IPS-18a (cell line): ENCODE data around the gene RETREG3.

Experiments
- H3K27ac ChIP-seq: one replicate; pipeline ENCODE4 v1.5.1; 2013; ENCODE audit warnings: low read length
- H3K27me3 ChIP-seq: one replicate; pipeline ENCODE4 v1.6.1; 2013; ENCODE audit warnings: mild to moderate bottlenecking, low read length; ENCODE audit not compliant: control insufficient read depth, insufficient read depth
- H3K36me3 ChIP-seq: one replicate; pipeline ENCODE4 v1.6.1; 2013; ENCODE audit warnings: low read depth, low read length; ENCODE audit not compliant: control insufficient read depth
- H3K4me1 ChIP-seq: one replicate; pipeline ENCODE4 v1.6.1; 2013; ENCODE audit warnings: low read depth, low read length; ENCODE audit not compliant: control insufficient read depth
- H3K4me3 ChIP-seq: one replicate; pipeline ENCODE4 v1.5.1; 2013; ENCODE audit warnings: low read length
- H3K9ac ChIP-seq: one replicate; pipeline ENCODE4 v1.6.1; 2013; ENCODE audit warnings: mild to moderate bottlenecking, low read length, moderate library complexity
- H3K9me3 ChIP-seq: one replicate; pipeline ENCODE4 v1.6.1; 2013; ENCODE audit warnings: low read depth, low read length; ENCODE audit not compliant: control insufficient read depth

The RETREG3 gene

DNA sequence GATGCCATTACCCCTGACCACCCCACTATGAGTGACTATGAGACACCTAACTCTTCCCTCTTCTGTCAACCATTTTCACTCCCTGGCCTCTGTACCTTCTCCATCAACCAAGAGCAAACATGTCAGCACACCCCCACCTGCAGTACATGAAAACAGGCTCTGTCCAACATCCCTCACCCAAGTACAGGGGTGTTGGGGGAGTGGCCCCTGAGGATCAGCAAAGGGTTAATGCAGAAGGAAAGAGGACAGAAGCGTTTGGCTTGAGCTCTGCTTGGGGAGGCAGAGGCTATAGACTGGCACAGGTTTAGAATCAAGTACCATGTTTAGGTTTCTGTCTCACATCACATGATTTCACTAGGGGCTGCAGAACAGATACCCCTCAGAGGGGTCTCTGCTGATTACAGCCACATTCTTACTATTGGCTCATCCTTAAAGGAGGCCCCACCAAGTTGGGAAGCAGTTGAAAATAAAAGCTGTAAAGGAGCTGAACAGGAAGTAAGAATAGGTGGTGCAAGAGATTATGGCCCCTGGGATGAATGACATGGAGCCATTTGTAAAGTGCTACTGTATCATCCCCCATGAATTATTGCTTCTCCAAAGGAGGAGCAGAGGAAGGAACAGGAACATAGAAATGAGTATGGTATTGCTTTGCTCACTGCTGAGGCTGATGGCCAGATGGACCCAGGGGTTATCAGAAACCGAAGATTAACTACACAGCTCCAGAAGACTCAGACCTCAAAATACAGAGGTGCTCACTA is 29.2 kb downstream of the RETREG3 start:
- no peak overlapping the region for H3K4me3 ChIP-seq
- no peak overlapping the region for H3K9ac ChIP-seq
- no peaks in the 10 kb centered on the region for H3K9me3 ChIP-seq
- H3K27ac ChIP-seq: no peak overlapping the region
- no peaks in the 10 kb centered on the region for H3K4me1 ChIP-seq
- H3K36me3 ChIP-seq: peaks cover 31% of the 10 kb centered on the region
- no peaks in the 10 kb centered on the region for H3K27me3 ChIP-seq

DNA sequence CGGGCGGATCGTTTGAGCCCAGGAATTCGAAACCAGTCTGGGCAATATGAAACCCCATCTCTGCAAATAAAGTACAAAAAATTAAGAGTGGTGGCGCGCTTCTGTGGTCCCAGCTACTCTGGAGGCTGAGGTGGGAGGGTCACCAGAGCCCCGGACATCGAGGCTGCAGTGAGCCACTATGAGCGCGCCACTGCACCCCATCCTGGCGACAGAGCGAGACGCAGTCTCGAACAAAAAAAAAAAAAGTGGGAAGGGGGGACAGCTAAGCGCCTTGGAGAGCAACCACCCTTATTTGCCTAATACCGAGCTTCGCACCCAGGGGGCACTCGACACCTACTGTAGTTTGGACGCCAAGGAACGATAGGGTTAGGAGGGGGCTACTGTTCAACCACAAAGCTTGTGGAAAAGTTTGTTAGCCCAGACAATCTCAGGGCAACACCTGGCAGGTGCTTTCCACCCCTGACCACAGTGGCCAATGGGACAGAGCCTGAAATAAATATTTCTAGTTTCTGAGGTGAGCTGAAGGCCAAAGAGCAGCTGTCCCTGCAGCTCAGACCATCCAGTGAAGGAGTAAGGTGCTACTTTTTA is 30.8 kb downstream of the RETREG3 start:
- Histone ChIP-seq H3K36me3 (peaks cover 43% of the 10 kb centered on the region), H3K4me1 (no peaks in the 10 kb centered on the region)

DNA sequence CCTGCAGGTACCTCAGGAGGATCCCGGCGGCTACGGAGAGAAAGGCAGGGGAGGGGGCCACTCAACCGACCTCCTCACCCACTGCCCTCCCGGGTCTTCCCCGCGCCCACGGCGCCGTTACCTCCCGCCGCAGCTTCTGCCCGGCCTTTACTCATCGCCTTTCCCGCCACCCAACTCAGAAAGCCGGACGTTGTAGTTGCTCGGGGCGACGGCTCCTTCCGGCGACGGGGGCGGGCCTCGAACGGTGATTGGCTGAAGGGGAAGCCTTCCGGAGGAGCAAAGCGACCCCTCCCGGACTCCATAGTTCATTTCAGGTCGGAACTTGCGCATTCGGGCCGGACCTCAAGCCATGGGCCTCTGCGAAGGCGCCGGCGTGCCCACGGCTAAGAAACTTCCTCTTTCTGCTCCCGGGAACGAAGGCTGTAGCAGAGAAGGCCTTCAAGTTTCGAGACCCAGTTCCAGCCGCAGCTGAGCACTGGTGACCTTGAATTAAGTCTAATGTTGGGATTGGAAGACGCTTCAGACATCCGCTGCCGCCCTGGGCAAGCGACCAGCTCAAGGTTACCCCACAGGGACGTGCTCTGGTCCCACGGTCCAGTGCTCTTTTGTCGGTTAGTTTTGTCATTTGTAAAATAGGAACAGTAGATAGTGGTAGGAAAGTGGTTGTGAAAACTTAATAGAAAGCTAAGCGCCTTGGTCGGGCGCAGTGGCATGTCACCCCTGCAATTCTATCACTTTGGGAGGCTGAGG is 31.5 kb downstream of the RETREG3 start, which contains the start of gene PSMC3IP:
TSS of gene PSMC3IP (minus strand) at position 198 of the 750 bp plus-strand sequence. CDS start at position 155, 43 bp downstream.
- Histone ChIP-seq H3K9ac (peak within 1 kb of the TSS; percentile 86), H3K4me1 (no peaks in the 10 kb centered on the region), H3K9me3 (no peaks in the 10 kb centered on the region), H3K27ac (peak within 1 kb of the TSS; percentile 68), H3K27me3 (no peaks in the 10 kb centered on the region), H3K4me3 (peak within 1 kb of the TSS; percentile 99), H3K36me3 (peaks cover 43% of the 10 kb centered on the region)

More for the DNA sequence above, 30.8 kb downstream of the RETREG3 start:
- H3K9ac ChIP-seq: peak overlapping the region; percentile 86
- H3K4me3 ChIP-seq: peak overlapping the region; percentile 99
- peak overlapping the region; percentile 68 for H3K27ac ChIP-seq
- no peaks in the 10 kb centered on the region for H3K9me3 ChIP-seq
- H3K27me3 ChIP-seq: no peaks in the 10 kb centered on the region

GRCh38 chr17:42577140-42577531 is 32.0 kb downstream of the RETREG3 start:
- H3K4me3 ChIP-seq: peak overlapping the region; percentile 99
- no peaks in the 10 kb centered on the region for H3K27me3 ChIP-seq
- H3K9ac ChIP-seq: peak overlapping the region; percentile 86
- H3K27ac ChIP-seq: no peak overlapping the region
- H3K9me3 ChIP-seq: no peaks in the 10 kb centered on the region
- H3K4me1 ChIP-seq: no peaks in the 10 kb centered on the region
- peaks cover 43% of the 10 kb centered on the region for H3K36me3 ChIP-seq

- Histone ChIP-seq H3K27me3 (no peaks in the 10 kb centered on the region), H3K9me3 (no peaks in the 10 kb centered on the region), H3K4me1 (no peaks in the 10 kb centered on the region), H3K27ac (no peak overlapping the region), H3K36me3 (peaks cover 58% of the 10 kb centered on the region), H3K4me3 (no peak overlapping the region), H3K9ac (no peak overlapping the region)
Measured at GRCh38 chr17:42574463-42574862, 34.7 kb downstream of the RETREG3 start.

DNA sequence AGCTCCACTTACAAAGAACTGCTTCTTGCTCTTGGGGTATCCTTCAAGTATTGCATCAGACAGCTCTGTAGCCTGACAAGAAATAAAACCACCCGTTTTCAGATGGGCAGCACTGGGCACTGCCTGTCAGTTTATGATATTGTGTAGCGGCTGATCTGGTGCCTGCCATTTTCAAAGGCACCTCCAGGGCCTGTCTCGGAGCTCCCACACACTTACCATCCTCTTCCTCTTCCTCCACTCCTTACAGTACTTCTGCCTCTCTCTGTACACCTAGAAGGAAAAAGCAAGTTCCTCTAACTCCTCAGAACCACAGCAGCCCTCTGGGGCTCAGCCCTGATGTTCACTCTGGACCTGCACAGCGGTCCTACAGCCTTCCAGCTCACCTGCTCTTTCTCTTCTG is 36.1 kb downstream of the RETREG3 start:
- H3K27ac ChIP-seq: no peak overlapping the region
- H3K36me3 ChIP-seq: peaks cover 69% of the 10 kb centered on the region
- no peak overlapping the region for H3K4me3 ChIP-seq
- no peaks in the 10 kb centered on the region for H3K4me1 ChIP-seq
- H3K9me3 ChIP-seq: no peaks in the 10 kb centered on the region
- H3K9ac ChIP-seq: no peak overlapping the region
- H3K27me3 ChIP-seq: no peaks in the 10 kb centered on the region

DNA sequence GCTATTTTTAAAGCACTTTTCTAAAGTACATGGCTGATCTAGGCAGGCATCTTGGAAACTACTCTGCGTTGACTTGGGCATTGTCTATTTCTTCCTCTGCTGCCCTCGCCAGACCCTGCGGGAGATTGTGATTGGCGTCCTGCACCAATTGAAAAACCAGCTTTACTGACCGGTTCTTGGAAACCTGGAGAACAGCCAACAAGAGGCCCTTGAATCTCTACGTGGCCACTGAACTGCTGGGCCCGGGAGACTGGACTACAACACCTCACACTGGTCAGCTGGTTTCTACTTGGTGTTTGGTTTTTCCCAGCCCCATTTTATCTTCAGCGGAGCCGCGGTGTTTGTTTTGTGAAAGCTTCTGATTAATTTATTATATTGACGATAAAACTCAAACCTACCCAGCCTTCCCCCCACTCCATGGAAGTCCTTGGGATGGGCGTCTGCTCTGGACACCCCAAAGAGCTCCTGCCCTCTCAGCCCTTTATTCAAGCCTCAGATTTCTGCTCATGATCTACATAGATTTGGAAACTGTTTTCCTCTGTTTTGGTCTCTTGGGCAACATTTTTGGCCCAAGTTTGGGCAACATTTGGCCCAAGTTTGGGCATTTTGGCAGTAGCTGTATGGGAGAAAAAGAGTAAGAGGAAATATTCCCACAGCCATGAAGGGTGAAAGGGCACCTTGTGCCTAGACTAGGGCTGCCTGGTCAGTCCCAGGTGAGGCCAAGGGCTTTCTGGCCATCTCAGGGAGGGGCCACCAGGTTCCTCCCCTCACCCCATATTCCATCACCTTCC is 37.5 kb downstream of the RETREG3 start:
- no peaks in the 10 kb centered on the region for H3K9me3 ChIP-seq
- H3K36me3 ChIP-seq: peaks cover 69% of the 10 kb centered on the region
- H3K9ac ChIP-seq: no peak overlapping the region
- H3K4me3 ChIP-seq: no peak overlapping the region
- no peak overlapping the region for H3K27ac ChIP-seq
- H3K27me3 ChIP-seq: no peaks in the 10 kb centered on the region
- H3K4me1 ChIP-seq: no peaks in the 10 kb centered on the region

DNA sequence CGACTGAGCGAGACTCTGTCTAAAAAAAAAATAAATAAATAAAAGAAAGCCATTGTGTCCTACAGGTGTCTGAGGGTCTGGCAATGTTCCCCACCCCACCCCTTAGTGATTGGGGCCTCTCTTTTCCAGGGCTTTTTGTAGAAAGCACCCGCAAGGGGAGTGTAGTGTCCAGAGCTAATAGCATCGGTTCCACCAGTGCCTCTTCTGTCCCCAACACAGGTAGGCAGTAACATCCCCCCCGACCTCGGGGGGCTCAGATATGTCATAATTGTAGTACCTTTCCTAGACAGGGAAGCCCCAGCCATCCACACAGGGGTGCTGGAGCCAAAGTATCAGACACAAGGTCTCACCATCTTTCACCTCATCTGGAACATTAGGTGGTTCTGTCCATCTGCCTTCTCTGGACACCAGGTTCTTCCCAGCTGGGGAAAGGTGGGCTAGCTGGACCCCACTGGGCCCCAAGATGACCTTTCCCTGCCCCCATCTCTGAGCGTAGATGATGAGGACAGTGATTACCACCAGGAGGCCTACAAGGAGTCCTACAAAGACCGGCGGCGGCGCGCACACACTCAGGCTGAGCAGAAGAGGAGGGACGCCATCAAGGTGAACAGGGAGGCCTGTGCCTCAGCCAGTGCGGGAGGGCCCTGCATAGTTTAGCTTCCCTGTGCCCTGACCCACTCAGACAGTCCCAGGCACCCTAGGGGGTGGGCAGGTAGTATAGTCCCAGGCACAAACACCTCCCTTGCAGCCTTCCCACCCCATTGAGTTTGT is 40.6 kb downstream of the RETREG3 start:
- H3K4me3 ChIP-seq: no peak overlapping the region
- H3K36me3 ChIP-seq: peaks cover 64% of the 10 kb centered on the region
- H3K27ac ChIP-seq: no peak overlapping the region

GRCh38 chr17:42566883-42567573 is 42.1 kb downstream of the RETREG3 start, which contains the start of gene MLX:
MLX (plus strand) TSS chr17:42567100; CDS start chr17:42567125, 25 bp downstream.
- Histone ChIP-seq H3K36me3 (peaks cover 49% of the 10 kb centered on the region), H3K4me1 (peaks cover 7% of the 10 kb centered on the region), H3K27ac (no peak within 1 kb of the TSS), H3K9me3 (no peaks in the 10 kb centered on the region), H3K9ac (peak within 1 kb of the TSS; percentile 69), H3K4me3 (peak within 1 kb of the TSS; percentile 56), H3K27me3 (no peaks in the 10 kb centered on the region)

More for the DNA sequence above, 40.6 kb downstream of the RETREG3 start:
- no peak overlapping the region for H3K9ac ChIP-seq
- H3K9me3 ChIP-seq: no peaks in the 10 kb centered on the region
- H3K27me3 ChIP-seq: no peaks in the 10 kb centered on the region
- H3K4me1 ChIP-seq: peaks cover 3% of the 10 kb centered on the region

GRCh38 chr17:42566215-42566882 is 42.8 kb downstream of the RETREG3 start:
- Histone ChIP-seq H3K36me3 (peaks cover 42% of the 10 kb centered on the region), H3K4me1 (peaks cover 7% of the 10 kb centered on the region), H3K9me3 (no peaks in the 10 kb centered on the region), H3K27me3 (no peaks in the 10 kb centered on the region), H3K4me3 (peak overlapping the region; percentile 56), H3K9ac (peak overlapping the region; percentile 69), H3K27ac (no peak overlapping the region)
